ENCODE results near the gene FGD3.

- TF ChIP-seq EZH2phosphoT487 (IDR thresholded peaks at IDR 0.05; ENCODE audit: insufficient read depth, low read depth) (no peak), EZH2 (IDR thresholded peaks at IDR 0.05; ENCODE audit: insufficient read depth, poor library complexity, severe bottlenecking) (no peak)
Observed at GRCh38 chr9:92965759-92966517, 18.6 kb downstream of the FGD3 start.
